GM18867 (cell line): Measurements from ENCODE around the gene MAST4.

ENCODE experiments used
- ATAC-seq: cut with Tn5 transposase; IDR thresholded peaks from one replicate; pipeline ENCODE4 v1.9.1; 2021; ENCODE audit warnings: mild to moderate bottlenecking, moderate library complexity; ENCODE audit not compliant: unreplicated experiment

Gene MAST4

GRCh38 chr5:66595756-66596635 is at the start of gene MAST4:
TSS of gene MAST4 (plus strand) at chr5:66596393. CDS start at chr5:66596656, 263 bp downstream.
- peak; percentile 99 for ATAC-seq

GRCh38 chr5:66546541-66546940 is 49.7 kb upstream of the MAST4 start:
- no peak for ATAC-seq

- ATAC-seq, result no peak
Observed at GRCh38 chr5:66551338-66551737, 44.9 kb upstream of the MAST4 start.

GRCh38 chr5:66551945-66552344 is 44.2 kb upstream of the MAST4 start:
- no peak for ATAC-seq

- ATAC-seq, result no peak
Observed at GRCh38 chr5:66553368-66553912, 42.8 kb upstream of the MAST4 start.

GRCh38 chr5:66553916-66554575 is 42.1 kb upstream of the MAST4 start:
- peak; percentile 98 for ATAC-seq

GRCh38 chr5:66554884-66555283 is 41.3 kb upstream of the MAST4 start:
- ATAC-seq, result no peak

- peak; percentile 71 for ATAC-seq
Observed at GRCh38 chr5:66558560-66558959, 37.6 kb upstream of the MAST4 start.

- ATAC-seq, result no peak
Observed at GRCh38 chr5:66560371-66560770, 35.8 kb upstream of the MAST4 start.

GRCh38 chr5:66561256-66561990 is 34.8 kb upstream of the MAST4 start:
- no peak for ATAC-seq

- ATAC-seq, result no peak
Observed at GRCh38 chr5:66565878-66566277, 30.3 kb upstream of the MAST4 start.

- ATAC-seq, result no peak
Observed at GRCh38 chr5:66567474-66567873, 28.7 kb upstream of the MAST4 start.

- no peak for ATAC-seq
Observed at GRCh38 chr5:66570201-66570600, 26.0 kb upstream of the MAST4 start.

- ATAC-seq, result no peak
Observed at GRCh38 chr5:66573733-66574132, 22.5 kb upstream of the MAST4 start.

GRCh38 chr5:66582499-66583165 is 13.6 kb upstream of the MAST4 start:
- no peak for ATAC-seq

GRCh38 chr5:66585291-66585690 is 10.9 kb upstream of the MAST4 start:
- no peak for ATAC-seq

GRCh38 chr5:66587771-66588170 is 8.4 kb upstream of the MAST4 start:
- ATAC-seq, result no peak

GRCh38 chr5:66596636-66597182 is 516 bp downstream of the MAST4 start:
- peak; percentile 27 for ATAC-seq

- no peak for ATAC-seq
Observed at GRCh38 chr5:66597183-66597757, 1.1 kb downstream of the MAST4 start.

GRCh38 chr5:66602621-66603020 is 6.4 kb downstream of the MAST4 start:
- ATAC-seq, result no peak
